SK-N-MC (cell line): ENCODE measurements around the gene DGKD.

Experiments
- EZH2 ChIP-seq: fragments of 200-600 bp; sonication (generic); IDR thresholded peaks from one replicate; pipeline ENCODE4 v1.6.1; 2017; ENCODE audit warnings: antibody characterized with exemption
- FOXP2 ChIP-seq: optimal IDR thresholded peaks from 2 replicates; pipeline ENCODE3; 2011; ENCODE audit warnings: mild to moderate bottlenecking, moderate library complexity; ENCODE audit not compliant: insufficient read depth; ENCODE audit errors: extremely low read length, control extremely low read depth
- POLR2AphosphoS5 ChIP-seq: IDR thresholded peaks from 2 replicates; pipeline ENCODE4 v1.6.1; 2012; ENCODE audit warnings: mild to moderate bottlenecking, low read depth, low read length, borderline replicate concordance

- no peak for TF ChIP-seq EZH2
- no peak for TF ChIP-seq POLR2AphosphoS5
- no peak for TF ChIP-seq FOXP2
Measured at GRCh38 chr2:233469261-233470010, 115.1 kb downstream of the DGKD start.
